ENCODE data around the gene RPS2.
A peak's percentile ranks its signal among the peaks of the same experiment; 100 is the strongest.
"Not testable (repeated sequence)": the region's sequence is repeated elsewhere in the genome, so short reads cannot be mapped to it uniquely, and the experiment has no call there.

RPS2 gene

GRCh38 chr16:1962161-1963153, 2.2 kb downstream of the RPS2 start:
- DNase-seq, result not testable (repeated sequence)

- no peak for DNase-seq
Measured at GRCh38 chr16:1961651-1962067, 3.0 kb downstream of the RPS2 start.

- no peak for DNase-seq
Measured at GRCh38 chr16:1960665-1961630, 3.7 kb downstream of the RPS2 start.

GRCh38 chr16:1959269-1960039, 5.2 kb downstream of the RPS2 start, which contains the start of gene NDUFB10:
TSS of gene NDUFB10 (plus strand) at chr16:1959538. CDS start at chr16:1959625, 87 bp downstream.
- peak; percentile 95 to 99 (median 98) for DNase-seq

GRCh38 chr16:1958715-1959268, 5.8 kb downstream of the RPS2 start:
- DNase-seq, result no peak

GRCh38 chr16:1958143-1958491, 6.5 kb downstream of the RPS2 start:
- not testable (repeated sequence) for DNase-seq

- DNase-seq, result not testable (repeated sequence)
Measured at GRCh38 chr16:1957434-1958142, 7.0 kb downstream of the RPS2 start.

GRCh38 chr16:1953734-1954133, 10.9 kb downstream of the RPS2 start:
- DNase-seq, result no peak

GRCh38 chr16:1950559-1950958, 14.1 kb downstream of the RPS2 start:
- no peak for DNase-seq

GRCh38 chr16:1950047-1950446, 14.6 kb downstream of the RPS2 start:
- no peak for DNase-seq

- DNase-seq, result no peak
Measured at GRCh38 chr16:1949507-1949906, 15.1 kb downstream of the RPS2 start.

GRCh38 chr16:1947369-1947670, 17.3 kb downstream of the RPS2 start:
- no peak for DNase-seq

GRCh38 chr16:1946495-1947368, 17.9 kb downstream of the RPS2 start:
- no peak for DNase-seq

- DNase-seq, result no peak
Measured at GRCh38 chr16:1945559-1946391, 18.9 kb downstream of the RPS2 start.

- no peak for DNase-seq
Measured at GRCh38 chr16:1944612-1945199, 19.9 kb downstream of the RPS2 start.

- peak; percentile 100 for DNase-seq
Measured at GRCh38 chr16:1942810-1943726, 21.6 kb downstream of the RPS2 start, which contains the start of gene MSRB1. TSS of gene MSRB1 (minus strand) at chr16:1943199. CDS start at chr16:1943156, 43 bp downstream.

- DNase-seq, result peak; percentile 54 to 71 (median 64)
Measured at GRCh38 chr16:1942047-1942809, 22.4 kb downstream of the RPS2 start.

Measured in suppressor macrophage treated with lipopolysaccharide for 1 hour (primary cell).